A172 (cell line): Measurements from ENCODE around the gene FAM9C. TPM values are rescaled to one million over a fixed set of nuclear protein-coding genes. Genes with fewer than 3 reads are reported as not detected.

Experiments
- DNase-seq: peaks from one replicate; pipeline ENCODE4 v3.0.0-alpha.2; 2015; ENCODE audit warnings: low spot score
- total RNA-seq: library from RNA; depleted of rRNA; stranded (reverse); fragments of >200 nt; shearing (Covaris generic); gene quantifications from 2 replicates; pipeline ENCODE4 v1.2.3, GENCODE V29; 2014

The FAM9C gene
- total RNA-seq, 1 experiment from 2014 or later, result not detected

GRCh38 chrX:13007519-13008188 lies 36.8 kb downstream of the FAM9C start:
- no peak for DNase-seq

GRCh38 chrX:13005661-13006473 lies 38.6 kb downstream of the FAM9C start:
- no peak for DNase-seq

DNA sequence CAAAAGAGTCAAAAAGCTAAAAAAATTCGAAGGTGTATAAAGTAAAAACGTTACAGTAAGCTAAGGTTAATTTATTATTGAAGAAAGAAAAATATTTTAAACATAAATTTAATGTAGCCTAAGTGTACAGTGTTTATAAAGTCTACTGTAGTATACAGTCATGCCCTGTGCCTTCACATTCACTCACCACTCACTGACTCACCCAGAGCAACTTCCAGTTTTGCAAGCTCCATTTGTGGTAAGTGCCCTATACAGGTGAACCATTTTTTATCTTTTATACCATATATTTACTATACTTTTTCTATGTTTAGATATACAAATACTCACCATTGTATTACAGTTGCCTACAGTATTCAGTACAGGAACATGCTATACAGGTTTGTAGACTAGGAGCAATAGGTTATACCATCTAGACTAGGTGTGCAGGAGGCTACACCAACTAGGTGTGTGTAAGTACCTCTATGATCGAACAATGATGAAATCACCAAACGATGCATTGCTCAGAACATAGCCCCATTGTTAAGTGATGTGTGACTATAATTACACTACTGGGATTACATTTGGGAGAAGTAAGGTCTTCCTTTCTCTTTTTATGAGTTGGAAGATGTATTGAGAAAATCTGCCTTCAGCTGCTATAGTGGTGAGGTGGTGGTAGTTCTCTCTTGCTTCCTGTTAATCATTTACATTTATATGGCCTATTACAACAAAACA lies 42.3 kb downstream of the FAM9C start:
- DNase-seq, result no peak

- no peak for DNase-seq
These were observed 43.3 kb downstream of the FAM9C start for GRCh38 chrX:13001097-13001496.

GRCh38 chrX:13000301-13000811 lies 44.1 kb downstream of the FAM9C start:
- no peak for DNase-seq

DNA sequence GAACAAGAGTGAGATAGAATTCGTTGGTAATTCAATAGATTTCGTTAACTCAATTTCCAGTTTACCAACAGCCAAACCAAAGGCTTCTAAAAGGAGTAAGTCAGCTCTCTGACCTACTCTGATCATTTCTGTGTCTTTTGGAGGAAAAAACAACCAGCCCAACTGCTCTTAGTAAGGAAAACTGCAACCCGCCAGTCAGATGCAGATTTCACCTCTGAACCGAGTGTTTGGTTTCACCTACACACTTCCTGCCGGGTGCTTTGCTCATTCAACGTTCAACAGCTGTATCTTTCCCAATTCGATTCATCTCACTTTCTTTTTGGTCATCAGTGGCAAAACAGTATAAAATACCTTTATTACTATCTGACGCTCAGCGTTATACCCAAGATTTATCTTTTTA lies 45.0 kb downstream of the FAM9C start:
- no peak for DNase-seq

GRCh38 chrX:12997906-12998687 lies 46.3 kb downstream of the FAM9C start:
- DNase-seq, result no peak

DNA sequence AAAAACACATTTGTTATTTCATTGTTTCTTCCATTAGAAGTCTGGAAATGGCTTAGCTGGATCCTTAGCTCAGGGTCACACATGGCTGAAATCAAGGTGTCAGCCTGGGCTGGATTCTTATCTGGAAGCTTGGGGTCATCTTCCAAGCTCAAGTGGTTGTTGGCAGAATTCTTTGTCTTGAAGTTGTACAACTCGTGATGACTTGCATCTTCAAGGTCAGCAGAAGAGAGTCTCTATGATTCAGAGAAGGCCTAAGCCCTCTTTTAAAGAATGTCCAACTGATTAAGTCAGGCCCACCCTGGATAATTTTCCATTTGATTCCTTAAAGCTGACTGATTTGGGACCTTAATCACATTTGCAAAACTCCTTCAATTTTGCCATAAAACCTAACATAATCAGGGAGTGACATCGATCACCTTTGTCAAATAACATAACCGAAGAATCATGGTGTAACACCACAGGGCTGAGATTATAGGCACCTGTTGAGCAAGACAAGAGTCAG lies 47.4 kb downstream of the FAM9C start:
- DNase-seq, result no peak

DNA sequence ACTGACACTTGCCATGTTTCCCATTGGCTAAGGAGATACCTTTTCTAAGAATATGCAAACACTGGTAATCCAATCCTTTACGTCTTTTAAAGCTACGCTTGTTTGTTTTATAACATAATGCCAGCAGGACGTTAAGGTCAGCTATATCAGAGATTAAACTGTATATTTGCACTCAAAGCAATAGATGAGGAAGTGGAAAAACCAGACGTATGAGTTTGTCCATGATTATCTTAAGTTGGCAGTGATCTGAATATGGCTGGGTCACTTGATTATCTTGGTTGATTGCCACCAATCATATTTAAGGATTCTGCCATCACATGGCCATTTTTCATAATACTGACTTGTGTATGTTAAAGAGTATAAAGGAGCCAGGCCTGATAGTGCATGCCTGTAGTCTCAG lies 50.1 kb downstream of the FAM9C start:
- no peak for DNase-seq

DNA sequence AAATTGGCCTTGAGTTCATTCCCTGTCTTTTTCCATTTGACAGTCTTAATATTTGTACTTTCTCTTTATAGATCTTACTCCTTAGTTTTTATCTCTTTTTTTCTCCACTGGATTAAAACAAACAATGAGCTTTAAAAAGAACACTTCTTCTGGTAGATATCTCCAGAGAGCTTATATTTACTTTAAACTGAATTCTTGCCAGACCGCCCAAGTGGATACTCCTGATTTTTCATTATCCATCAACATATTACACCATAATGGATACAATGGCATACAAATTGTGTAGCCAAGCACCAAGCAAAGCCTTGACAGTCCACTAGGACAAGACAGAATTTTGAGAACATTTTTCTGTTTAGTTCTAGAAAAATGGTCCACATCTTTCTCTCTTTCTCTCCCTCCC lies 50.6 kb downstream of the FAM9C start:
- no peak for DNase-seq

DNA sequence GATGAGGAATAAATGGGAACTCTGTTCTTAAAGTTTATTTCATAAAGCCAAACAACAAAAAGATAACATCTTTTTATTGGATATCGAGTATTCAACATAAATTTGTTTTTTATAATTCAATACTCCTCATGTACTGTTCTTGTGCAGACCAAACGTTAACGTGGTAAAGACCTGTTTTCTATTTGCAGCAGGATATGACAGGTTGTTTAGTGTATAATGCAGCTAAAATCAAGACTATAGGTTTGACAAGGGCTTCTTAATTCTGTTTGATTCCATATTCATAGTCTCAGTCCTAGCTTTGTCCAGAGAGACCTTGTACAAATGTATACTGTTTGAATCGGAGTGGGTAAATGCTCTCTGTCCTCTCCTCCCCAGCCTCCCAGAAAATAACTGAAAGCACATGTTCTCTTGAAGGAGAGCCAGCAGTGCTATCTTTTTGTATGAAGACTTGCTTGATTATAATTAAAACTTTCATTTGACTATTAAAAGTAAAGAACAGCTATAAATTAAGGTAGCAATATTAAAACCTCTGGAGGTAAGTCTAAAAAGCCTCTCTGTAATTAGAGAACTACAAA lies 51.8 kb downstream of the FAM9C start:
- no peak for DNase-seq

DNA sequence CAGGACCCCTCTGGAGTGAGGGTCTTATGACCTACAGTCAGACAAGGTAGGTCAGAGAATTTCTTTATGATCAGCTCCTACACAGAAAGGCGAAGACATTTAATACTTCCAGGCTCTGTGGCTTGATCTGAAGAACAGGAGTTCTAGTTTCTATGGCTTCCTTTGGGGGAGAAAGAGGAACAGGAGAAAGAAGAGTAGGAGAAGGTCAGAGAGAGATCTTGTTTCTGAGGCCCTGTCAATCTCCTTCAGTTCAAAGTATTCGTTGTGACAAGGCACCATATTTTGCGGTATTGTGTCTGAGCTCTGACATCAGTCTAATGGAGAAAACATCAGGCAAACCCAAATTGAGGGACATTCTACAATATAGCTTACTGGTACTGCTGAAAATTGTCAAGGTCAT lies 52.8 kb downstream of the FAM9C start:
- no peak for DNase-seq

GRCh38 chrX:12989461-12989860 lies 55.0 kb downstream of the FAM9C start:
- no peak for DNase-seq

DNA sequence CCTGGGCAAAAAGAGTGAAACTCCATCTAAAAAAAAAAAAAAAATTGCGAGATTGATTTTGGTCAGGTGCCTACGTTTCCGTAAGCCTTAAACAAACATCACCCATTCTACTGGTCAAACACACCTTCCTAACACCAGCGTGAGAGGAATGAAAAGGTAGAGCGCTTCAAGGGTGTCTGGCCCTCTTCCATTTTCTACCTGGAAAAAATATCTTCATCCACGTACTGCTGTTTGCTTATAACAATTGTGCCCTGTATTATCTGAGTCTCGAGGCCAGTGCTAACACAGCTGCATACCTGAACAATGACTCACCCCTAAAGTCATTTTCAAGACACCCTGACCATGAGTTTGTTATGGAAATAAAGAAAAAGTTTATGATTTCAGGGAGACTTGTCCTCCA lies 55.6 kb downstream of the FAM9C start:
- peak; percentile 85 for DNase-seq

DNA sequence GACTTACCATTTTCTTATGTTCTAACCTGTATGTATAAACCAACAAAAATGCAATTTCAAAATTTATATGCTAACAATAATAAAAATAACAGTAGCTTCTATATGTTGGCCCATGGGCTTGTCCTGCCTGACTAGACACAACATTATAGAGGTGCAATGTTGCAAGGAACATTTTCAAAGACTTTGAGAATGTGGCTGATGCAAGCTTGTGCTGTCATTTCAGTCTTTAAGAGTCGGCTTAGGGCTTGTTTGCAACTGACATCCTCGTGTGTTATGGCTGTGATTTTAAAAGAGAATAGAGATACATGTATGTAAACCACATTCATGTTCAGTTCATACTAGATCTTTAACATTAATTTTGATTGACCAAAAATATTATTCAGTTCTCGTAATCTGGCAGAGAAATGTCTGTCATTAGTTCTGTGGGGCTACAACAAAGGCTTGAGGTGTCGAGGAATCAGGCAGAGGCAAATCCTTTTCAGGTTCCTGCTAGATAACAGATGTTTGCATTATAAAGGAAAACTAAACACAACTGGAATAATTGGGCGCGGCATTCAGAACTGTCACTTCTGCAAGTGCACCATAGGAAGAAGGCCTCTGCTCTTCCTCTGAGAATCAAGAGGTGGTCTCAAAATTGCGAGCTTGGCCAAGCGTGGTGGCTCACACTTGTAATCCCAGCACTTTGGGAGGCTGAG lies 56.4 kb downstream of the FAM9C start:
- DNase-seq, result no peak

- DNase-seq, result no peak
These were observed 57.1 kb downstream of the FAM9C start for GRCh38 chrX:12987340-12987739.

GRCh38 chrX:12986886-12987285 lies 57.5 kb downstream of the FAM9C start:
- DNase-seq, result no peak

GRCh38 chrX:12986164-12986779 lies 58.1 kb downstream of the FAM9C start:
- DNase-seq, result no peak
